B cell (primary cell): ENCODE data around the gene BAZ1B. TPM values are rescaled to one million over a fixed set of nuclear protein-coding genes. Genes with fewer than 3 reads are reported as not detected.

Experiments
- ATAC-seq: fragments of 200-7000 bp; cut with Tn5 transposase; one replicate; pipeline ENCODE4 v1.10.0; 2021; ENCODE audit warnings: low read depth, mild to moderate bottlenecking, moderate number of reproducible peaks, moderate library complexity
- CTCF ChIA-PET: fragments of 350-600 bp; sonication (Branson Sonifier 250); formaldehyde crosslinking; loops from one replicate; lab custom pipeline; 2021; ENCODE audit warnings: antibody characterized with exemption, inconsistent platforms; lab: Charles Lee
- POLR2A ChIA-PET: fragments of 350-600 bp; sonication (Branson Sonifier 250); formaldehyde crosslinking; loops from one replicate; lab custom pipeline; 2021; ENCODE audit warnings: antibody characterized with exemption; lab: Charles Lee
- DNase-seq: peaks from one replicate; pipeline ENCODE4 v3.0.0; 2013
- H2AFZ ChIP-seq: 2 replicates; pipeline ENCODE4 v1.6.1; 2012; ENCODE audit warnings: mild to moderate bottlenecking, low read depth, low read length; ENCODE audit not compliant: insufficient read depth, poor library complexity, severe bottlenecking
- H3K27ac ChIP-seq, 2 donors: 1 replicate in 1 of 2; 2 replicates in 1 of 2; pipeline ENCODE4 v1.5.1; 2012 to 2013; ENCODE audit warnings: low read length in 2 of 2, mild to moderate bottlenecking in 2 of 2, moderate library complexity in 1 of 2
- H3K27me3 ChIP-seq, 4 experiments: fragments of 200-600 bp in 1 of 4; sonication (generic) in 1 of 4; replicated peaks in 1 of 4; 1 replicate in 2 of 4; 2 replicates in 2 of 4; pipeline versions ENCODE4 v1.6.1 to v1.7.0; 2013 to 2016; ENCODE audit warnings: low read length in 3 of 4, mild to moderate bottlenecking in 2 of 4, mixed read lengths in 1 of 4, moderate library complexity in 1 of 4; ENCODE audit not compliant: insufficient read depth in 4 of 4, control insufficient read depth in 3 of 4; ENCODE audit errors: control extremely low read depth in 1 of 4
- H3K36me3 ChIP-seq, 2 experiments: replicated peaks in 1 of 2; 1 replicate in 1 of 2; 2 replicates in 1 of 2; pipeline versions ENCODE4 v1.6.1 to v1.7.1; 2013; ENCODE audit warnings: low read length in 1 of 2; ENCODE audit not compliant: insufficient read depth in 2 of 2, control insufficient read depth in 1 of 2; ENCODE audit errors: control extremely low read depth in 1 of 2, extremely low read depth in 1 of 2
- H3K4me1 ChIP-seq, 2 donors: fragments of 200-600 bp in 1 of 2; sonication (generic) in 1 of 2; 1 replicate in 1 of 2; 2 replicates in 1 of 2; pipeline versions ENCODE4 v1.5.1 to v1.6.1; 2013 to 2017; ENCODE audit warnings: low read length in 2 of 2; ENCODE audit not compliant: control insufficient read depth in 2 of 2, insufficient read depth in 2 of 2
- H3K4me2 ChIP-seq: replicated peaks from 2 replicates; pipeline ENCODE3; 2012; ENCODE audit warnings: mild to moderate bottlenecking, low read depth, low read length; ENCODE audit not compliant: poor library complexity, severe bottlenecking
- H3K4me3 ChIP-seq, 5 experiments: fragments of 200-600 bp in 1 of 5; sonication (generic) in 1 of 5; 1 replicate in 3 of 5; 2 replicates in 2 of 5; pipeline versions ENCODE4 v1.5.1 to v1.7.0; 2011 to 2016; ENCODE audit warnings: low read length in 4 of 5, mild to moderate bottlenecking in 4 of 5, low read depth in 2 of 5, control low read depth in 1 of 5, moderate library complexity in 1 of 5; ENCODE audit not compliant: insufficient read depth in 1 of 5; ENCODE audit errors: control extremely low read depth in 1 of 5, extremely low read depth in 1 of 5
- H3K79me2 ChIP-seq: fragments of 200-600 bp; sonication (generic); one replicate; pipeline ENCODE4 v1.6.0; 2016; ENCODE audit warnings: low read length; ENCODE audit not compliant: control insufficient read depth, insufficient read depth
- H3K9ac ChIP-seq: fragments of 200-600 bp; sonication (generic); 2 replicates; pipeline ENCODE4 v1.6.1; 2017; ENCODE audit warnings: mild to moderate bottlenecking, low read length, moderate library complexity
- H3K9me3 ChIP-seq, 3 donors: one replicate each; pipeline versions ENCODE4 v1.6.1 to v1.7.1; 2013; ENCODE audit warnings: low read length in 2 of 3; ENCODE audit not compliant: control insufficient read depth in 2 of 3, insufficient read depth in 1 of 3; ENCODE audit errors: control extremely low read depth in 1 of 3
- H4K20me1 ChIP-seq: 2 replicates; pipeline ENCODE4 v1.6.0; 2012; ENCODE audit warnings: mild to moderate bottlenecking, low read length; ENCODE audit not compliant: insufficient read depth, control insufficient read depth, poor library complexity, severe bottlenecking
- H3K27ac Mint-ChIP-seq: one replicate; pipeline ENCODE4 v1.8.0; 2021; ENCODE audit warnings: mixed read lengths
- H3K27me3 Mint-ChIP-seq: one replicate; pipeline ENCODE4 v1.8.0; 2021; ENCODE audit warnings: mixed read lengths
- H3K4me1 Mint-ChIP-seq: one replicate; pipeline ENCODE4 v1.8.0; 2021; ENCODE audit warnings: mixed read lengths
- H3K4me3 Mint-ChIP-seq: one replicate; pipeline ENCODE4 v1.8.0; 2021; ENCODE audit warnings: mixed read lengths
- H3K9me3 Mint-ChIP-seq: one replicate; pipeline ENCODE4 v1.8.0; 2022; ENCODE audit warnings: mixed read lengths; ENCODE audit not compliant: insufficient read depth
- EZH2 ChIP-seq: IDR thresholded peaks from 2 replicates; pipeline ENCODE4 v1.6.1; 2012; ENCODE audit warnings: borderline replicate concordance, low read depth, mild to moderate bottlenecking, moderate library complexity, low read length; ENCODE audit not compliant: insufficient read depth, poor library complexity, severe bottlenecking
- WGBS: methylation state at CpG from one replicate; pipeline ENCODE4 v1.1.5; 2013; ENCODE audit warnings: missing lambda C conversion rate; ENCODE audit not compliant: insufficient coverage; 5-methylcytosine and 5-hydroxymethylcytosine counted together
- intact Hi-C: fragments of 100-400 bp; cut with micrococcal nuclease; formaldehyde crosslinking; loops from one replicate; pipeline ENCODE4 v1.10.0; 2022
- polyA plus RNA-seq: library from polyadenylated mRNA; depleted of rRNA; stranded (reverse); fragments of >200 nt; gene quantifications from 2 replicates; pipeline ENCODE4 v1.2.3, GENCODE V29; 2012
- total RNA-seq, 2 donors: library from RNA; stranded (reverse); fragments of 120-200 nt in 1 of 2; gene quantifications; 1 replicate in 1 of 2; 2 replicates in 1 of 2; pipeline versions ENCODE4 v1.2.3 to v1.2.4, GENCODE V29; 2013 to 2022
- TF ChIP-seq, protein P1 (sequence below): fragments of 200-600 bp; IDR thresholded peaks from one replicate; pipeline ENCODE4 v1.8.0; 2022; ENCODE audit warnings: antibody characterized with exemption, mild to moderate bottlenecking

Gene BAZ1B
- total and polyA plus RNA-seq, 2 donors (not counting 1 experiment from before 2014, with no cell fraction given) = 17.2 to 68.1 TPM

DNA sequence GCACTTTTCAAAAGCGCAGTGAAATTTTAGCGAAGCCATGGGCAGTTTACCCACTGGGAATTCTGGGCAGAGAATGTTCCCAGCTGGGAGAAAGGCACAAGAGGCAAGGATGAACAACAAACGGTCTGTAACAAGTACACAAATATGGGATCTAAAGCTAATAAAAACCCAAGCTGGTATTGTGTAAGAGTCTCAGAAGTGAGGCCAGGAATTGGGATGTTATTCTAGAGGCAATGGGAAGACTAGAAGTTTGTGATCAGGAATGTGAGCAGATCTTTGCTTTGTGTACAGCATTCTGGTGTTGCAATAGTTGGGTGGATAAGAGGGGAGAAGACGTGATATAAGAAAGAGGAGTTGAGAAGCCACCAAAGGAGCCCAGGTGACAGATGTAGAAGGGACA lies 73.5 kb downstream of the BAZ1B start:
- Histone ChIP-seq H3K27ac (no peak overlapping the region), H3K27me3 (no peaks in the 10 kb centered on the region), H3K79me2 (peaks cover 15% of the 10 kb centered on the region), H3K4me3 (no peak overlapping the region), H3K9me3 (no peaks in the 10 kb centered on the region), H3K4me2 (no peak overlapping the region), H3K36me3 (peaks cover 9 to 74% of the 10 kb centered on the region in 2 experiments), H4K20me1 (peaks cover 16% of the 10 kb centered on the region), H2AFZ (no peak overlapping the region), H3K4me1 (no peaks in the 10 kb centered on the region), H3K9ac (no peak overlapping the region)
- CTCF ChIA-PET = no interaction called here
- intact Hi-C loops = no loop called here
- TF ChIP-seq EZH2 = no peak
- TF ChIP-seq, protein P1, sequence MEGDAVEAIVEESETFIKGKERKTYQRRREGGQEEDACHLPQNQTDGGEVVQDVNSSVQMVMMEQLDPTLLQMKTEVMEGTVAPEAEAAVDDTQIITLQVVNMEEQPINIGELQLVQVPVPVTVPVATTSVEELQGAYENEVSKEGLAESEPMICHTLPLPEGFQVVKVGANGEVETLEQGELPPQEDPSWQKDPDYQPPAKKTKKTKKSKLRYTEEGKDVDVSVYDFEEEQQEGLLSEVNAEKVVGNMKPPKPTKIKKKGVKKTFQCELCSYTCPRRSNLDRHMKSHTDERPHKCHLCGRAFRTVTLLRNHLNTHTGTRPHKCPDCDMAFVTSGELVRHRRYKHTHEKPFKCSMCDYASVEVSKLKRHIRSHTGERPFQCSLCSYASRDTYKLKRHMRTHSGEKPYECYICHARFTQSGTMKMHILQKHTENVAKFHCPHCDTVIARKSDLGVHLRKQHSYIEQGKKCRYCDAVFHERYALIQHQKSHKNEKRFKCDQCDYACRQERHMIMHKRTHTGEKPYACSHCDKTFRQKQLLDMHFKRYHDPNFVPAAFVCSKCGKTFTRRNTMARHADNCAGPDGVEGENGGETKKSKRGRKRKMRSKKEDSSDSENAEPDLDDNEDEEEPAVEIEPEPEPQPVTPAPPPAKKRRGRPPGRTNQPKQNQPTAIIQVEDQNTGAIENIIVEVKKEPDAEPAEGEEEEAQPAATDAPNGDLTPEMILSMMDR = no peak
- no peak overlapping the region for H3K4me3 Mint-ChIP-seq
- WGBS = 96% methylated on average over 4 of the region's 4 CpGs
- no peaks in the 10 kb centered on the region for H3K9me3 Mint-ChIP-seq
- H3K27ac Mint-ChIP-seq = no peak overlapping the region
- H3K4me1 Mint-ChIP-seq = peaks cover 1% of the 10 kb centered on the region
- POLR2A ChIA-PET = no interaction called here
- DNase-seq = no peak
- H3K27me3 Mint-ChIP-seq = no peaks in the 10 kb centered on the region
- no peak for ATAC-seq

DNA sequence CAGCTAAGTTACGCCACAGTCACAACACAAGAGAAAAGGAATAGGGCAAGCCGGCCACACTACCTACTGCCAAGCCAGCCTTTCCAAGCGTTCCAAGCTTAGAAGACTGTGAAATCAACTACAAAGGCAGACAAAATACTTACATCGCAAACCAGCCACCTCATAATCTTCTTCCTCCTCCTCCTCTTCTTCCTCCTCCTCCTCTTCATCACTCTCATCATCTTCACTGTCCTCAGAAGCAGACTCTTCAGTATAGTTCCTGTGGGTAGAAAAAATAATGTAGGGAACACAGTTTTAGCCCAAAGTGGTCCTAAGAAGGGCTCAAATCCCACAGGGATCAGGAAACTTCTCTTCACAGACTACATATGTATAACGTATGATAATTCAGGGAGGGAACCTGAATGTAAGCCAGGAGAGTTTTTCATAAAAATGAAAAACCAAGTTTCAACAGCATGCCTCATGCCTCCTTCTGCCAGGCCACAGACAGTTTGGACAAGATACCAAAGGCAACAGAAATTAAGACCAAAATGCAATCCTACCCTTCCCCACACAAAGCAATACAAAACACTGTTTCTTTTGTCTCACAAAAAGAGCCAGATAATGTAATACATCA lies 74.9 kb downstream of the BAZ1B start:
- 94% methylated on average over 2 of the region's 5 CpGs for WGBS
- Mint-ChIP-seq H3K27ac (no peak overlapping the region), H3K4me1 (peaks cover 1% of the 10 kb centered on the region)

More for the DNA sequence above, 74.9 kb downstream of the BAZ1B start:
- H3K9me3 Mint-ChIP-seq = no peaks in the 10 kb centered on the region
- H4K20me1 ChIP-seq = peaks cover 16% of the 10 kb centered on the region
- H3K36me3 ChIP-seq = peaks cover 3 to 83% of the 10 kb centered on the region in 2 experiments
- no peaks in the 10 kb centered on the region for H3K27me3 ChIP-seq
- intact Hi-C loops = no loop called here
- no peaks in the 10 kb centered on the region for H3K4me1 ChIP-seq
- ATAC-seq (no peak), DNase-seq (no peak)
- no peak overlapping the region for H3K4me3 Mint-ChIP-seq
- no peak overlapping the region for H3K4me2 ChIP-seq
- no peak overlapping the region for H3K9ac ChIP-seq
- no peak overlapping the region for H3K4me3 ChIP-seq
- H3K79me2 ChIP-seq = peaks cover 15% of the 10 kb centered on the region
- H3K9me3 ChIP-seq = no peaks in the 10 kb centered on the region
- no peak overlapping the region for H2AFZ ChIP-seq
- H3K27me3 Mint-ChIP-seq = no peaks in the 10 kb centered on the region
- ChIA-PET CTCF (no interaction called here), POLR2A (no interaction called here)
- H3K27ac ChIP-seq = no peak overlapping the region
- TF ChIP-seq, protein P1 = no peak
- no peak for TF ChIP-seq EZH2
